H1 (cell line): ENCODE measurements around the gene GLRA1. TPM values are rescaled to one million over a fixed set of nuclear protein-coding genes. Genes with fewer than 3 reads are reported as not detected.

Experiments
- CHD1 ChIP-seq: IDR thresholded peaks from 2 replicates; pipeline ENCODE4 v1.6.1; 2012; ENCODE audit warnings: low read depth, low read length, improper control_type of control experiment
- polyA plus RNA-seq, 7 experiments: library from polyadenylated mRNA; depleted of rRNA in 3 of 7; stranded (reverse) in 5 of 7; unstranded in 2 of 7; fragments of >200 nt in 5 of 7; fragments of 200-250 nt in 2 of 7; gene quantifications; 1 replicate in 5 of 7; 2 replicates in 1 of 7; 4 replicates in 1 of 7; pipeline versions ENCODE4 v1.2.1 to v1.2.3, GENCODE V29; 2011 to 2013; ENCODE audit warnings: missing spikeins in 2 of 7, mixed read lengths in 2 of 7
- total RNA-seq: library from RNA; stranded (reverse); fragmentation: NEBNext Ultra II Directional; extraction: Animal tissue kit (Norgen Biotek cat#: 25700); gene quantifications from 2 replicates; pipeline ENCODE4 v1.2.1, GENCODE V29; 2021
- TF ChIP-seq, protein P1 (sequence below): fragments of 300-600 bp; sonication (generic); IDR thresholded peaks from 2 replicates; pipeline ENCODE4 v1.7.1; 2012; ENCODE audit warnings: low read length, moderate library complexity, mild to moderate bottlenecking, inconsistent platforms; ENCODE audit not compliant: insufficient replicate concordance

GLRA1 gene
- total and polyA plus RNA-seq, 2 of the 8 experiments (the other 6 are each of a cell fraction or from before 2014, with no cell fraction given): not detected

DNA sequence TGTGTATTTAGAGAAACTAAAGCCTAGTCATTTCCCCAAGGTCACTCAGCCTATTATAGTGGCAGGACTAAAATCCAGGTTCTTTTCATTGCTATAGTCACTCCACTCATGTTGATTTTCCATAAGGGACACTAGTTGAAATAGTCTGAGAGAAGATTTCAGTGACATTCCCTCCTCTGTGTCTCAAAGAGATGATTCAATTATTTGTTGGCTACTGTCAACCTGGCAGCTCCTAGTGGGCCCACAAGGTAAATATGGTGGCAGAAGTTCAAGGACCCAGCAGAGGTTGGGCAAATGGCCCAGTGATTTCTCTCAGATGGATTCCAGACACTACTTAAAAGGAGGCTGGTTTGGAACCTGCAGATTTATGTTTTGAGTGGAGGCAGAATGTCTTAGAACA is 104.8 kb downstream of the GLRA1 start (continued):
- TF ChIP-seq, protein P1, sequence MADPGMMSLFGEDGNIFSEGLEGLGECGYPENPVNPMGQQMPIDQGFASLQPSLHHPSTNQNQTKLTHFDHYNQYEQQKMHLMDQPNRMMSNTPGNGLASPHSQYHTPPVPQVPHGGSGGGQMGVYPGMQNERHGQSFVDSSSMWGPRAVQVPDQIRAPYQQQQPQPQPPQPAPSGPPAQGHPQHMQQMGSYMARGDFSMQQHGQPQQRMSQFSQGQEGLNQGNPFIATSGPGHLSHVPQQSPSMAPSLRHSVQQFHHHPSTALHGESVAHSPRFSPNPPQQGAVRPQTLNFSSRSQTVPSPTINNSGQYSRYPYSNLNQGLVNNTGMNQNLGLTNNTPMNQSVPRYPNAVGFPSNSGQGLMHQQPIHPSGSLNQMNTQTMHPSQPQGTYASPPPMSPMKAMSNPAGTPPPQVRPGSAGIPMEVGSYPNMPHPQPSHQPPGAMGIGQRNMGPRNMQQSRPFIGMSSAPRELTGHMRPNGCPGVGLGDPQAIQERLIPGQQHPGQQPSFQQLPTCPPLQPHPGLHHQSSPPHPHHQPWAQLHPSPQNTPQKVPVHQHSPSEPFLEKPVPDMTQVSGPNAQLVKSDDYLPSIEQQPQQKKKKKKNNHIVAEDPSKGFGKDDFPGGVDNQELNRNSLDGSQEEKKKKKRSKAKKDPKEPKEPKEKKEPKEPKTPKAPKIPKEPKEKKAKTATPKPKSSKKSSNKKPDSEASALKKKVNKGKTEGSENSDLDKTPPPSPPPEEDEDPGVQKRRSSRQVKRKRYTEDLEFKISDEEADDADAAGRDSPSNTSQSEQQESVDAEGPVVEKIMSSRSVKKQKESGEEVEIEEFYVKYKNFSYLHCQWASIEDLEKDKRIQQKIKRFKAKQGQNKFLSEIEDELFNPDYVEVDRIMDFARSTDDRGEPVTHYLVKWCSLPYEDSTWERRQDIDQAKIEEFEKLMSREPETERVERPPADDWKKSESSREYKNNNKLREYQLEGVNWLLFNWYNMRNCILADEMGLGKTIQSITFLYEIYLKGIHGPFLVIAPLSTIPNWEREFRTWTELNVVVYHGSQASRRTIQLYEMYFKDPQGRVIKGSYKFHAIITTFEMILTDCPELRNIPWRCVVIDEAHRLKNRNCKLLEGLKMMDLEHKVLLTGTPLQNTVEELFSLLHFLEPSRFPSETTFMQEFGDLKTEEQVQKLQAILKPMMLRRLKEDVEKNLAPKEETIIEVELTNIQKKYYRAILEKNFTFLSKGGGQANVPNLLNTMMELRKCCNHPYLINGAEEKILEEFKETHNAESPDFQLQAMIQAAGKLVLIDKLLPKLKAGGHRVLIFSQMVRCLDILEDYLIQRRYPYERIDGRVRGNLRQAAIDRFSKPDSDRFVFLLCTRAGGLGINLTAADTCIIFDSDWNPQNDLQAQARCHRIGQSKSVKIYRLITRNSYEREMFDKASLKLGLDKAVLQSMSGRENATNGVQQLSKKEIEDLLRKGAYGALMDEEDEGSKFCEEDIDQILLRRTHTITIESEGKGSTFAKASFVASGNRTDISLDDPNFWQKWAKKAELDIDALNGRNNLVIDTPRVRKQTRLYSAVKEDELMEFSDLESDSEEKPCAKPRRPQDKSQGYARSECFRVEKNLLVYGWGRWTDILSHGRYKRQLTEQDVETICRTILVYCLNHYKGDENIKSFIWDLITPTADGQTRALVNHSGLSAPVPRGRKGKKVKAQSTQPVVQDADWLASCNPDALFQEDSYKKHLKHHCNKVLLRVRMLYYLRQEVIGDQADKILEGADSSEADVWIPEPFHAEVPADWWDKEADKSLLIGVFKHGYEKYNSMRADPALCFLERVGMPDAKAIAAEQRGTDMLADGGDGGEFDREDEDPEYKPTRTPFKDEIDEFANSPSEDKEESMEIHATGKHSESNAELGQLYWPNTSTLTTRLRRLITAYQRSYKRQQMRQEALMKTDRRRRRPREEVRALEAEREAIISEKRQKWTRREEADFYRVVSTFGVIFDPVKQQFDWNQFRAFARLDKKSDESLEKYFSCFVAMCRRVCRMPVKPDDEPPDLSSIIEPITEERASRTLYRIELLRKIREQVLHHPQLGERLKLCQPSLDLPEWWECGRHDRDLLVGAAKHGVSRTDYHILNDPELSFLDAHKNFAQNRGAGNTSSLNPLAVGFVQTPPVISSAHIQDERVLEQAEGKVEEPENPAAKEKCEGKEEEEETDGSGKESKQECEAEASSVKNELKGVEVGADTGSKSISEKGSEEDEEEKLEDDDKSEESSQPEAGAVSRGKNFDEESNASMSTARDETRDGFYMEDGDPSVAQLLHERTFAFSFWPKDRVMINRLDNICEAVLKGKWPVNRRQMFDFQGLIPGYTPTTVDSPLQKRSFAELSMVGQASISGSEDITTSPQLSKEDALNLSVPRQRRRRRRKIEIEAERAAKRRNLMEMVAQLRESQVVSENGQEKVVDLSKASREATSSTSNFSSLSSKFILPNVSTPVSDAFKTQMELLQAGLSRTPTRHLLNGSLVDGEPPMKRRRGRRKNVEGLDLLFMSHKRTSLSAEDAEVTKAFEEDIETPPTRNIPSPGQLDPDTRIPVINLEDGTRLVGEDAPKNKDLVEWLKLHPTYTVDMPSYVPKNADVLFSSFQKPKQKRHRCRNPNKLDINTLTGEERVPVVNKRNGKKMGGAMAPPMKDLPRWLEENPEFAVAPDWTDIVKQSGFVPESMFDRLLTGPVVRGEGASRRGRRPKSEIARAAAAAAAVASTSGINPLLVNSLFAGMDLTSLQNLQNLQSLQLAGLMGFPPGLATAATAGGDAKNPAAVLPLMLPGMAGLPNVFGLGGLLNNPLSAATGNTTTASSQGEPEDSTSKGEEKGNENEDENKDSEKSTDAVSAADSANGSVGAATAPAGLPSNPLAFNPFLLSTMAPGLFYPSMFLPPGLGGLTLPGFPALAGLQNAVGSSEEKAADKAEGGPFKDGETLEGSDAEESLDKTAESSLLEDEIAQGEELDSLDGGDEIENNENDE: no peak
- no peak for TF ChIP-seq CHD1
